ENCODE results near the gene BRD9. TPM values are rescaled to one million over a fixed set of nuclear protein-coding genes. Genes with fewer than 3 reads are reported as not detected.
"Not testable (repeated sequence)": the region's sequence is repeated elsewhere in the genome, so short reads cannot be mapped to it uniquely, and the experiment has no call there.

Gene BRD9
- total RNA-seq, 1 donor from 2014 or later: 47.4 TPM

DNA sequence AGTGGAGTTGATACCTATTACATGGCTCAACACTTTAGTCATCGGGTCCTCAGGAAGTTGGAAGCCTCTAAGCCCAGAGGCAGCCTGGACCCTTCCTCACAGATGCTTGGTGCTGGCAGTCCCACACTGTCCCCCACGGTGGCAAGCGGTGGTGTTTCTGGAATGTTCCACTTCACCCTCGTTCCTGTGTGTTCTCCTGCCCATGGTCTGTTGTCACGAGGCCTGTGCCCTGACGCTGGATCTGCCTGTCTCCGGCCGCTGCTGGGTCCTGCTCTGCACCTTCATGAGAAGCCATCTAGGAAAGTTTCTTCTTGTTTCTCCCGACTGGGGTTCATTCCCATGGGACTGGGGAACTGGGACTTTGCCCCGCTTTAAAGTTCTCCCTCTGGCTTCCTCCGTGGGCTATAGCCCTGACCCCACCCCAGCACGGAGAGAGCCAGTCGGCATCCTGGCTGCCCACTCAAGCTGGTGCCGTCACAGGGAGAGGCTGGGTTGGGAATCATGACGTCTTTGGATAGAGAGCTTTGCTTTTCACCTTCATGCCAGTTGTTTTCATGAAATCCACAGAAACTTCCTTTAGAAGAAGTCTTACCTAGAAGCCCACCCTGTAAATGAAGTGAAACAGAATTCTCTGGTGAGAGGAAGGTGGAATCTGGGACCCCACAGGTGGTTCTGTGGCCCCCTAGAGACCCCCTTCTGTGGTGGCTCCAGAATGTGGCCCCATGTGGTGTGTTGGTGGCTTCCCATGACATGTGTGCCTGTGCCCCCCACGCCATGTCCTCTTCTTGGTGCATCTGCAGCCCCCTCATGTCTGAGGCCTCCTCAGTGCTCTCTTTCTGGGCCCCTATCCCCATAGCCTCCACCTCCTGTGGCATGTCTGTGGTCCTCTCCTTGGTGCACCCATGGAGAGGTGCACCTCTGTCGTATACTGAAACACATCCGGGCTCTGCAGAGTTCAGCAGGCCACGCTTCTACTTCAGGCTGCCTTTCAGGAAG lies 43.8 kb upstream of the BRD9 start:
- H3K4me1 ChIP-seq: no peaks in the 10 kb centered on the region
- peak in 1 of 2 donors; percentile 82 for DNase-seq (ENCODE audit: extremely low spot score in 2 of 2)
- H3K4me3 ChIP-seq: no peak overlapping the region
- no peak for TF ChIP-seq POLR2AphosphoS5 (IDR thresholded peaks at IDR 0.05; ENCODE audit: insufficient read depth in 1 of 2, low read depth in 1 of 2)
- TF ChIP-seq, protein P1, sequence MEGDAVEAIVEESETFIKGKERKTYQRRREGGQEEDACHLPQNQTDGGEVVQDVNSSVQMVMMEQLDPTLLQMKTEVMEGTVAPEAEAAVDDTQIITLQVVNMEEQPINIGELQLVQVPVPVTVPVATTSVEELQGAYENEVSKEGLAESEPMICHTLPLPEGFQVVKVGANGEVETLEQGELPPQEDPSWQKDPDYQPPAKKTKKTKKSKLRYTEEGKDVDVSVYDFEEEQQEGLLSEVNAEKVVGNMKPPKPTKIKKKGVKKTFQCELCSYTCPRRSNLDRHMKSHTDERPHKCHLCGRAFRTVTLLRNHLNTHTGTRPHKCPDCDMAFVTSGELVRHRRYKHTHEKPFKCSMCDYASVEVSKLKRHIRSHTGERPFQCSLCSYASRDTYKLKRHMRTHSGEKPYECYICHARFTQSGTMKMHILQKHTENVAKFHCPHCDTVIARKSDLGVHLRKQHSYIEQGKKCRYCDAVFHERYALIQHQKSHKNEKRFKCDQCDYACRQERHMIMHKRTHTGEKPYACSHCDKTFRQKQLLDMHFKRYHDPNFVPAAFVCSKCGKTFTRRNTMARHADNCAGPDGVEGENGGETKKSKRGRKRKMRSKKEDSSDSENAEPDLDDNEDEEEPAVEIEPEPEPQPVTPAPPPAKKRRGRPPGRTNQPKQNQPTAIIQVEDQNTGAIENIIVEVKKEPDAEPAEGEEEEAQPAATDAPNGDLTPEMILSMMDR (IDR thresholded peaks at IDR 0.05): no peak
- TF ChIP-seq POLR2A (IDR thresholded peaks at IDR 0.05): no peak
- no peaks in the 10 kb centered on the region for H3K36me3 ChIP-seq
- no peak overlapping the region for H3K27ac ChIP-seq
- intact Hi-C loops (cut with DNase I): no loop called here
- H3K27me3 ChIP-seq: no peaks in the 10 kb centered on the region
- H3K9me3 ChIP-seq: no peaks in the 10 kb centered on the region

DNA sequence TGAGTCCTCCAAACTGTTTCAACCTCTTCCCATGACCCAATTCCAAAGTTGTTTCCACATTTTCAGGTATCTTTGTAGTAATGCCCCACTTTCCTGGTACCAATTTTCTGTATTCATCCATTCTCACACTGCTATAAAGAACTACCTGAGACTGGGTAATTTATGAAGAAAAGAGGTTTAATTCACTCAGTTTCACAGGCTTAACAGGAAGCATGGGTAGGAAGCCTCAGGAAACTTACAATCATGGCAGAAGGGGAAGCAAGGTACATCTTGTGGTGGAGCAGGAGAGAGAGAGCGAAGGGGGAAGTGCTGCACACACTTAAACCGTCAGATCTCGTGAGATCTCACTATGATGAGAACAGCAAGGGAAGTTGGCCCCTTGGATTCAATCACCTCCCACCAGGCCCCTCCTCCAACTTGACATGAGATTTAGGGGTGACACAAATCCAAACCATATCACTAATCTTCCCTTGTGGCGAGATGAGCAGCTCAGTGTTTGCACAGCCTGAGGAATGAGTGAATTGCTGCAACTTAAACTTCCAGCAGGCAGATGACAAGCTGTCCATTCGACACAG lies 43.0 kb upstream of the BRD9 start:
- Histone ChIP-seq H3K36me3 (no peaks in the 10 kb centered on the region), H3K4me1 (no peaks in the 10 kb centered on the region), H3K4me3 (no peak overlapping the region), H3K27ac (no peak overlapping the region), H3K27me3 (no peaks in the 10 kb centered on the region), H3K9me3 (no peaks in the 10 kb centered on the region)
- TF ChIP-seq, protein P1 (IDR thresholded peaks at IDR 0.05): no peak
- intact Hi-C loops (cut with DNase I): no loop called here
- no peak for DNase-seq (ENCODE audit: extremely low spot score in 2 of 2)

DNA sequence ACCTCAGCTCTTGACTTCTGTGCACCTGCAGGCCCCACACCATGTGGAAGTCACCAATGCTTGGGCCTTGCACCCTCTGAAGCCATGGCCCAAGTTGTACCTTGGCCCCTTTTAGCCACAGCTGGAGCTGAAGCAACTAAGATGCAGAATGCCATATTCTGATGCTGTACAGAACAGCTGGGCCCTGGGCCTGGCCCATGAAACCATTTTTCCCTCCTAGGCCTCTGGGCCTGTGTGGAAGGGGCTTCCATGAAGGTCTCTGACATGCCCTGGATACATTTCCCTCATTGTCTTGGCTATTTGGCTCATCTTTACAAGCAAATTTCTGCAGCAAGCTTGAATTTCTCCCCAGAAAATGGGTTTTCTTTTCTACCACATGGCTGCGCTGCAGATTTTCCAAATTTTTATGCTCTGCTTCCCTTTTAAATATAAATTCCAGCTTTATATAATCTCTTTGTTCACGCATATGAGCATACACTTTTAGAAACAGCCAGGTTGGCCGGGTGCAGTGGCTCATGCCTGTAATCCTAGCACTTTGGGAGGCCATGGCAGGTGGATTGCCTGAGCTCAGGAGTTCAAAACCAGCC lies 41.9 kb upstream of the BRD9 start:
- H3K4me1 ChIP-seq; intact Hi-C loops (cut with DNase I); H3K27ac ChIP-seq; H3K36me3 ChIP-seq; H3K27me3 ChIP-seq; H3K4me3 ChIP-seq; H3K9me3 ChIP-seq: not testable (repeated sequence)
- DNase-seq (ENCODE audit: extremely low spot score in 2 of 2): peak in 1 of 2 donors; percentile 34

DNA sequence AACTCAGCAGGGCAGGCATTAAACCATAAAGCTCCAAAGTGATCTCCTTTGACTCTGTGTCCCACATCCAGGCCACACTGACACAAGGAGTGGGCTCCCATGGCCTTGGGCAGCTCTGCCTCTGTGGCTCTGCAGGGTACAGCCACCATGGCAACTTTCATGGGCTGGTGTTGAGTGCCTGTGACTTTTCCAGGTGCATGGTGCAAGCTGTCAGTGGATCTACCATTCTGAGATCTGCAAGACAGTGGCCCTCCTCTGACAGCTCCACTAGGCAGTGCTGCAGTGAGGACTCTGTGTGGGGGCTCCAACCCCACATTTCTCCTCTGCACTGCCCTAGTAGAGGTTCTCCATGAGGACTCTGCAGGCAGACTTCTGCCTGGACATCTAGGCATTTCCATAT lies 41.4 kb upstream of the BRD9 start:
- H3K4me3 ChIP-seq; H3K27ac ChIP-seq; H3K9me3 ChIP-seq; H3K27me3 ChIP-seq; H3K4me1 ChIP-seq; H3K36me3 ChIP-seq; intact Hi-C loops (cut with DNase I): not testable (repeated sequence)
- DNase-seq (ENCODE audit: extremely low spot score in 2 of 2): peak in 1 of 2 donors; percentile 61

DNA sequence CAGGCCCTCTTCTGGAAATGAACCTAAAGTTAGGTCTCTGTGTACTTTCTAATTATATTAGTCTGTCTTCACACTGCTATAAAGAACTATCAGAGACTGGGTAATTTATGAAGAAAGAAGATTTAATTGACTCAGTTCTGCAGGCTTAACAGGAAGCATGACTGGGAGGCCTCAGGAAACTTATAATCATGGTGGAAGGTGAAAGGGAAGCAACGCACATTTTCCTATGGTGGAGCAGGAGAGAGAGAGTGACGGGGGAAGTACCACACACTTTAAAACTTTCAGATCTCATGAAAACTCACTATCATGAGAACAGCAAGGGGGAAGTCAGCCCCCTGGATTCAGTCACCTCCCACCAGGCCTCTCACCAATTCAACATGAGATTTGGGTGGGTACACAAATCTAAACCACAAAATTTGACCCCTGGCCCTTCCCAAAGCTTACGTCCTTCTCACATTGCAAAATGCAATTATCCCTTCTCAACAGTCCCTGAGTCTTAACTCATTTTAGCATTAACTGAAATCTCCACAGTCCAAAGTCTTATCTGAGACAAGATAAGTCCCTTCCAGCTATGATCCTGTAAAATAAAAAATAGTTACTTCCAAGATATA lies 40.8 kb upstream of the BRD9 start:
- Histone ChIP-seq H3K36me3 (no peaks in the 10 kb centered on the region), H3K4me1 (no peaks in the 10 kb centered on the region), H3K4me3 (no peak overlapping the region), H3K27me3 (no peaks in the 10 kb centered on the region), H3K27ac (no peak overlapping the region), H3K9me3 (no peaks in the 10 kb centered on the region)
- no peak for DNase-seq (ENCODE audit: extremely low spot score in 2 of 2)
- TF ChIP-seq POLR2A (IDR thresholded peaks at IDR 0.05): no peak
- no peak for TF ChIP-seq POLR2AphosphoS5 (IDR thresholded peaks at IDR 0.05; ENCODE audit: insufficient read depth in 1 of 2, low read depth in 1 of 2)
- TF ChIP-seq, protein P1 (IDR thresholded peaks at IDR 0.05): no peak
- intact Hi-C loops (cut with DNase I): no loop called here

Data from vagina (tissue), 2 donors.